Caki2 (cell line): ENCODE data around the gene FARS2. TPM values are rescaled to one million over a fixed set of nuclear protein-coding genes. Genes with fewer than 3 reads are reported as not detected.
A peak's percentile ranks its signal among the peaks of the same experiment; 100 is the strongest.

Source experiments
- DNase-seq: peaks from one replicate; pipeline ENCODE4 v3.0.0-alpha.2; 2015; ENCODE audit warnings: low read depth
- in situ Hi-C: cut with HindIII; loops from 2 replicates; pipeline ENCODE4 v1.10.0; 2016; ENCODE audit warnings: low sequenced_read_pairs, low pct_unique_long_range_greater_than_20kb, mixed read lengths
- total RNA-seq: library from RNA; depleted of rRNA; stranded (reverse); fragments of >200 nt; shearing (Covaris generic); gene quantifications from 2 replicates; pipeline ENCODE4 v1.2.3, GENCODE V29; 2014; ENCODE audit warnings: low replicate concordance

Gene FARS2
- total RNA-seq, 1 experiment from 2014 or later, result 21.0 TPM

- in situ Hi-C loops, result no loop called here
- DNase-seq, result no peak
Measured at GRCh38 chr6:5521322-5521721, 260.0 kb downstream of the FARS2 start.

GRCh38 chr6:5522147-5522546 is 260.8 kb downstream of the FARS2 start:
- in situ Hi-C loops, result no loop called here
- DNase-seq, result no peak

GRCh38 chr6:5524110-5524509 is 262.8 kb downstream of the FARS2 start:
- DNase-seq, result no peak
- in situ Hi-C loops, result no loop called here

- DNase-seq, result no peak
- in situ Hi-C loops, result no loop called here
Measured at GRCh38 chr6:5525209-5525608, 263.9 kb downstream of the FARS2 start.

GRCh38 chr6:5529015-5529414 is 267.7 kb downstream of the FARS2 start:
- no peak for DNase-seq
- in situ Hi-C loops, result no loop called here

GRCh38 chr6:5529733-5530132 is 268.4 kb downstream of the FARS2 start:
- no peak for DNase-seq
- in situ Hi-C loops, result no loop called here

- in situ Hi-C loops, result no loop called here
- no peak for DNase-seq
Measured at GRCh38 chr6:5531161-5531560, 269.8 kb downstream of the FARS2 start.

GRCh38 chr6:5531853-5532375 is 270.6 kb downstream of the FARS2 start:
- DNase-seq, result no peak
- in situ Hi-C loops, result no loop called here

- in situ Hi-C loops, result no loop called here
- no peak for DNase-seq
Measured at GRCh38 chr6:5532941-5533340, 271.6 kb downstream of the FARS2 start.

- in situ Hi-C loops, result no loop called here
- no peak for DNase-seq
Measured at GRCh38 chr6:5534643-5535042, 273.3 kb downstream of the FARS2 start.

GRCh38 chr6:5536644-5537043 is 275.3 kb downstream of the FARS2 start:
- in situ Hi-C loops, result no loop called here
- DNase-seq, result no peak

GRCh38 chr6:5537132-5537531 is 275.8 kb downstream of the FARS2 start:
- in situ Hi-C loops, result no loop called here
- no peak for DNase-seq

- in situ Hi-C loops, result no loop called here
- DNase-seq, result no peak
Measured at GRCh38 chr6:5537967-5538366, 276.7 kb downstream of the FARS2 start.

- in situ Hi-C loops, result no loop called here
- DNase-seq, result no peak
Measured at GRCh38 chr6:5540370-5540769, 279.1 kb downstream of the FARS2 start.

GRCh38 chr6:5541025-5541424 is 279.7 kb downstream of the FARS2 start:
- in situ Hi-C loops, result no loop called here
- no peak for DNase-seq

GRCh38 chr6:5541751-5542432 is 280.6 kb downstream of the FARS2 start:
- in situ Hi-C loops, result no loop called here

GRCh38 chr6:5547556-5547955 is 286.2 kb downstream of the FARS2 start:
- in situ Hi-C loops, result no loop called here
- no peak for DNase-seq

More at GRCh38 chr6:5541751-5542432, 280.6 kb downstream of the FARS2 start:
- DNase-seq, result peak; percentile 21

GRCh38 chr6:5550631-5551030 is 289.3 kb downstream of the FARS2 start:
- DNase-seq, result no peak
- in situ Hi-C loops, result no loop called here

- no peak for DNase-seq
- in situ Hi-C loops, result no loop called here
Measured at GRCh38 chr6:5552243-5552642, 290.9 kb downstream of the FARS2 start.

- DNase-seq, result no peak
- in situ Hi-C loops, result no loop called here
Measured at GRCh38 chr6:5553767-5554166, 292.5 kb downstream of the FARS2 start.
